ENCODE measurements around the gene SEMA4B.
"Not testable (repeated sequence)": the region's sequence is repeated elsewhere in the genome, so short reads cannot be mapped to it uniquely, and the experiment has no call there.

The SEMA4B gene

GRCh38 chr15:90257776-90258175 is 56.6 kb downstream of the SEMA4B start:
- no peak for DNase-seq (ENCODE audit: low read depth)

- DNase-seq (ENCODE audit: low read depth) = no peak
Measured at GRCh38 chr15:90259524-90259923, 58.4 kb downstream of the SEMA4B start.

GRCh38 chr15:90260731-90261130 is 59.6 kb downstream of the SEMA4B start:
- DNase-seq (ENCODE audit: low read depth) = not testable (repeated sequence)

GRCh38 chr15:90261811-90262210 is 60.7 kb downstream of the SEMA4B start:
- DNase-seq (ENCODE audit: low read depth) = no peak

GRCh38 chr15:90262426-90262825 is 61.3 kb downstream of the SEMA4B start:
- DNase-seq (ENCODE audit: low read depth) = no peak

- DNase-seq (ENCODE audit: low read depth) = no peak
Measured at GRCh38 chr15:90264671-90265070, 63.5 kb downstream of the SEMA4B start.

- peak; percentile 84 for DNase-seq (ENCODE audit: low read depth)
Measured at GRCh38 chr15:90265271-90266060, 64.3 kb downstream of the SEMA4B start, which contains the start of gene NGRN. TSS of gene NGRN (plus strand) at chr15:90265672. CDS start at chr15:90265713, 41 bp downstream.

GRCh38 chr15:90266061-90266431 is 64.9 kb downstream of the SEMA4B start:
- DNase-seq (ENCODE audit: low read depth) = no peak

GRCh38 chr15:90266485-90266884 is 65.4 kb downstream of the SEMA4B start:
- no peak for DNase-seq (ENCODE audit: low read depth)

- DNase-seq (ENCODE audit: low read depth) = no peak
Measured at GRCh38 chr15:90268415-90268814, 67.3 kb downstream of the SEMA4B start.

GRCh38 chr15:90270502-90271150 is 69.5 kb downstream of the SEMA4B start:
- no peak for DNase-seq (ENCODE audit: low read depth)

- no peak for DNase-seq (ENCODE audit: low read depth)
Measured at GRCh38 chr15:90271459-90272166, 70.5 kb downstream of the SEMA4B start.

- not testable (repeated sequence) for DNase-seq (ENCODE audit: low read depth)
Measured at GRCh38 chr15:90278467-90278866, 77.3 kb downstream of the SEMA4B start.
